Measurements from ENCODE around the gene GLP2R.

DNA sequence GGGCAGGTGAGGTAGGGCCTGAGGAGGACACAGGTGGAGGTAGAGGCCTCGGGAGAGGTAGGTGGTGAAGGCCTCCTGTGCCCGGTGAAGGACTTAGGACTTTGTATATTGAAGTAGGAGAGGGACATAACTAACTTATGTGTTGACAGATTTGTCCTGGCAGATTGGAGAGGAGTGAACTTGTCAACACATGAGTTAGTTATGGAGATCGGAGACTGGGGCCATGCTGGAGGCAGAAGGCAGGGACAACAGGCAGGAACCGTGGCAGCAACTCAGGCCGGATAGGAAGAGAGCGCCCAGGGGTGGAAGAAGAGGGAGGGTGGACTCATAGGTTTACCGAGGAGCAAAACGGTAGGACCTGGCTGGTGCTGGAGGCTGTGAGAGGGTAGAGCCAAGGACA, 18.4 kb downstream of the GLP2R start:
- TF ChIP-seq, protein P1, sequence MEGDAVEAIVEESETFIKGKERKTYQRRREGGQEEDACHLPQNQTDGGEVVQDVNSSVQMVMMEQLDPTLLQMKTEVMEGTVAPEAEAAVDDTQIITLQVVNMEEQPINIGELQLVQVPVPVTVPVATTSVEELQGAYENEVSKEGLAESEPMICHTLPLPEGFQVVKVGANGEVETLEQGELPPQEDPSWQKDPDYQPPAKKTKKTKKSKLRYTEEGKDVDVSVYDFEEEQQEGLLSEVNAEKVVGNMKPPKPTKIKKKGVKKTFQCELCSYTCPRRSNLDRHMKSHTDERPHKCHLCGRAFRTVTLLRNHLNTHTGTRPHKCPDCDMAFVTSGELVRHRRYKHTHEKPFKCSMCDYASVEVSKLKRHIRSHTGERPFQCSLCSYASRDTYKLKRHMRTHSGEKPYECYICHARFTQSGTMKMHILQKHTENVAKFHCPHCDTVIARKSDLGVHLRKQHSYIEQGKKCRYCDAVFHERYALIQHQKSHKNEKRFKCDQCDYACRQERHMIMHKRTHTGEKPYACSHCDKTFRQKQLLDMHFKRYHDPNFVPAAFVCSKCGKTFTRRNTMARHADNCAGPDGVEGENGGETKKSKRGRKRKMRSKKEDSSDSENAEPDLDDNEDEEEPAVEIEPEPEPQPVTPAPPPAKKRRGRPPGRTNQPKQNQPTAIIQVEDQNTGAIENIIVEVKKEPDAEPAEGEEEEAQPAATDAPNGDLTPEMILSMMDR (conservative IDR thresholded peaks at IDR 0.05; ENCODE audit: low read depth in 2 of 2), result no peak
- no peak for TF ChIP-seq CREB1 (CRISPR knock-in tag; IDR thresholded peaks at IDR 0.05; ENCODE audit: low read depth)
